BJ (cell line): ENCODE data around the gene ABCF1. TPM values are rescaled to one million over a fixed set of nuclear protein-coding genes. Genes with fewer than 3 reads are reported as not detected.

ENCODE experiments used
- CTCF ChIA-PET: fragments of 350-600 bp; formaldehyde crosslinking; extraction: SDS; loops from one replicate; lab custom pipeline; 2021; ENCODE audit warnings: antibody characterized with exemption, inconsistent platforms; lab: Yijun Ruan, JAX
- POLR2A ChIA-PET: fragments of 300-600 bp; sonication (Branson Sonifier 250); formaldehyde crosslinking; extraction: SDS; loops from one replicate; lab custom pipeline; 2021; ENCODE audit warnings: antibody characterized with exemption; lab: Charles Lee
- DNase-seq: peaks from one replicate; pipeline ENCODE4 v3.0.0-alpha.2; 2011; ENCODE audit warnings: low read depth
- H3K27me3 ChIP-seq: 2 replicates; pipeline ENCODE4 v1.6.0; 2011; ENCODE audit warnings: low read length; ENCODE audit not compliant: control insufficient read depth, insufficient read depth
- H3K36me3 ChIP-seq: 2 replicates; pipeline ENCODE4 v1.5.1; 2011; ENCODE audit warnings: low read length; ENCODE audit not compliant: control insufficient read depth, insufficient read depth
- H3K4me3 ChIP-seq: 2 replicates; pipeline ENCODE4 v1.5.1; 2011; ENCODE audit warnings: low read depth, mild to moderate bottlenecking, control low read depth, low read length
- polyA plus RNA-seq: library from polyadenylated mRNA; depleted of rRNA; stranded (reverse); fragments of >200 nt; gene quantifications from 2 replicates; pipeline ENCODE4 v1.2.3, GENCODE V29; 2011
- TF ChIP-seq, protein P1 (sequence below): IDR thresholded peaks from 2 replicates; pipeline ENCODE4 v1.5.1; 2011; ENCODE audit warnings: low read depth, mild to moderate bottlenecking, control low read depth, inconsistent platforms, low read length, moderate library complexity; ENCODE audit not compliant: insufficient read depth

Gene ABCF1
- polyA plus RNA-seq, 1 experiment = 37.9 TPM

- CTCF ChIA-PET = interaction anchor here (2.0 kb wide), 1 partner anchor 106 kb away, joined by 6 read pairs; no protein-coding TSS in a partner anchor
- Histone ChIP-seq H3K36me3 (peaks cover 10% of the 10 kb centered on the region), H3K27me3 (no peaks in the 10 kb centered on the region), H3K4me3 (peak within 1 kb of the TSS; percentile 87)
- POLR2A ChIA-PET = interaction anchor here (1.3 kb wide), 1 partner anchor 100 kb away, joined by 3 read pairs; the partner anchor contains the start of gene MDC1
- TF ChIP-seq, protein P1, sequence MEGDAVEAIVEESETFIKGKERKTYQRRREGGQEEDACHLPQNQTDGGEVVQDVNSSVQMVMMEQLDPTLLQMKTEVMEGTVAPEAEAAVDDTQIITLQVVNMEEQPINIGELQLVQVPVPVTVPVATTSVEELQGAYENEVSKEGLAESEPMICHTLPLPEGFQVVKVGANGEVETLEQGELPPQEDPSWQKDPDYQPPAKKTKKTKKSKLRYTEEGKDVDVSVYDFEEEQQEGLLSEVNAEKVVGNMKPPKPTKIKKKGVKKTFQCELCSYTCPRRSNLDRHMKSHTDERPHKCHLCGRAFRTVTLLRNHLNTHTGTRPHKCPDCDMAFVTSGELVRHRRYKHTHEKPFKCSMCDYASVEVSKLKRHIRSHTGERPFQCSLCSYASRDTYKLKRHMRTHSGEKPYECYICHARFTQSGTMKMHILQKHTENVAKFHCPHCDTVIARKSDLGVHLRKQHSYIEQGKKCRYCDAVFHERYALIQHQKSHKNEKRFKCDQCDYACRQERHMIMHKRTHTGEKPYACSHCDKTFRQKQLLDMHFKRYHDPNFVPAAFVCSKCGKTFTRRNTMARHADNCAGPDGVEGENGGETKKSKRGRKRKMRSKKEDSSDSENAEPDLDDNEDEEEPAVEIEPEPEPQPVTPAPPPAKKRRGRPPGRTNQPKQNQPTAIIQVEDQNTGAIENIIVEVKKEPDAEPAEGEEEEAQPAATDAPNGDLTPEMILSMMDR = no peak
- DNase-seq = peak; percentile 100
These were observed 45.7 kb downstream of the ABCF1 start, which contains the start of gene PPP1R10 for GRCh38 chr6:30616811-30617564. TSS of gene PPP1R10 (minus strand) at chr6:30617243. CDS start at chr6:30609944, 7,299 bp downstream.

- DNase-seq = peak; percentile 94
- ChIA-PET CTCF (interaction anchor here (0.6 to 2.0 kb wide), 5 partner anchors 18 to 146 kb away, joined by 3 to 6 read pairs (median 3); partner anchors contain the start of gene DHX16), POLR2A (interaction anchor here (0.6 to 1.3 kb wide), 2 partner anchors 99 to 164 kb away, joined by 3 to 4 read pairs; partner anchors contain the start of gene MDC1)
- H3K4me3 ChIP-seq = peak within 1 kb of the TSS; percentile 87
- H3K27me3 ChIP-seq = no peaks in the 10 kb centered on the region
- peaks cover 12% of the 10 kb centered on the region for H3K36me3 ChIP-seq
- TF ChIP-seq, protein P1 = no peak
These were observed 46.5 kb downstream of the ABCF1 start, which contains the start of gene MRPS18B for GRCh38 chr6:30617565-30618269. TSS of gene MRPS18B (plus strand) at chr6:30617840. CDS start at chr6:30617866, 26 bp downstream.

GRCh38 chr6:30618270-30618797, 47.1 kb downstream of the ABCF1 start:
- TF ChIP-seq, protein P1 = no peak
- ChIA-PET POLR2A (interaction anchor here (1.3 kb wide), 1 partner anchor 99 kb away, joined by 3 read pairs; the partner anchor contains the start of gene MDC1), CTCF (interaction anchor here (0.6 to 2.0 kb wide), 4 partner anchors 54 to 105 kb away, joined by 3 to 6 read pairs (median 3); partner anchors contain the start of gene DHX16)
- no peak for DNase-seq
- no peaks in the 10 kb centered on the region for H3K27me3 ChIP-seq
- H3K36me3 ChIP-seq = peaks cover 15% of the 10 kb centered on the region
- peak overlapping the region; percentile 62 for H3K4me3 ChIP-seq

GRCh38 chr6:30619561-30619960, 48.3 kb downstream of the ABCF1 start:
- POLR2A ChIA-PET = no interaction called here
- Histone ChIP-seq H3K27me3 (no peaks in the 10 kb centered on the region), H3K4me3 (no peak overlapping the region), H3K36me3 (peaks cover 15% of the 10 kb centered on the region)
- CTCF ChIA-PET = interaction anchor here (1.6 kb wide), 1 partner anchor 53 kb away, joined by 3 read pairs; the partner anchor contains the start of gene DHX16
- no peak for DNase-seq
- TF ChIP-seq, protein P1 = no peak
